ENCODE measurements around the gene AHNAK2. TPM values are rescaled to one million over a fixed set of nuclear protein-coding genes. Genes with fewer than 3 reads are reported as not detected.

The AHNAK2 gene
- polyA plus RNA-seq, 4 donors: under 0.01 to 6.3 (median 0.17) TPM

- H3K36me3 ChIP-seq (ENCODE audit: control insufficient read depth in 3 of 3, insufficient read depth in 2 of 3, low read depth in 1 of 3, low read length in 3 of 3): peaks cover 2 to 54% (median 5%) of the 10 kb centered on the region in 3 donors
- no peaks in the 10 kb centered on the region for H3K27me3 ChIP-seq (ENCODE audit: control insufficient read depth in 3 of 3, insufficient read depth in 3 of 3, low read length in 3 of 3)
- H3K27ac ChIP-seq (ENCODE audit: low read depth in 1 of 3, low read length in 2 of 3): no peak overlapping the region
- H3K4me3 ChIP-seq (ENCODE audit: low read depth in 1 of 3, low read length in 3 of 3): no peak overlapping the region
- DNase-seq: no peak
- H3K9me3 ChIP-seq (ENCODE audit: control insufficient read depth in 2 of 2, insufficient read depth in 1 of 2, low read depth in 1 of 2, low read length in 1 of 2): no peaks in the 10 kb centered on the region
- no peak for FAIRE-seq
- no peaks in the 10 kb centered on the region for H3K4me1 ChIP-seq (ENCODE audit: control insufficient read depth in 3 of 3, insufficient read depth in 2 of 3, low read depth in 1 of 3, low read length in 2 of 3)
- WGBS, 3 donors: 91 to 92% (median 92%) methylated on average over 21 of the region's 21 CpGs
These were observed 28.8 kb upstream of the AHNAK2 start for GRCh38 chr14:105006831-105007592.

- no peaks in the 10 kb centered on the region for H3K4me1 ChIP-seq (ENCODE audit: control insufficient read depth in 3 of 3, insufficient read depth in 2 of 3, low read depth in 1 of 3, low read length in 2 of 3)
- H3K27me3 ChIP-seq (ENCODE audit: control insufficient read depth in 3 of 3, insufficient read depth in 3 of 3, low read length in 3 of 3): no peaks in the 10 kb centered on the region
- WGBS, 3 donors: 88 to 90% (median 89%) methylated on average over 21 of the region's 21 CpGs
- peaks cover 2 to 46% (median 5%) of the 10 kb centered on the region in 3 donors for H3K36me3 ChIP-seq (ENCODE audit: control insufficient read depth in 3 of 3, insufficient read depth in 2 of 3, low read depth in 1 of 3, low read length in 3 of 3)
- no peak overlapping the region for H3K27ac ChIP-seq (ENCODE audit: low read depth in 1 of 3, low read length in 2 of 3)
- H3K4me3 ChIP-seq (ENCODE audit: low read depth in 1 of 3, low read length in 3 of 3): no peak overlapping the region
- FAIRE-seq (no peak), DNase-seq (no peak)
- no peaks in the 10 kb centered on the region for H3K9me3 ChIP-seq (ENCODE audit: control insufficient read depth in 2 of 2, insufficient read depth in 1 of 2, low read depth in 1 of 2, low read length in 1 of 2)
These were observed 28.0 kb upstream of the AHNAK2 start for GRCh38 chr14:105005929-105006830.

DNA sequence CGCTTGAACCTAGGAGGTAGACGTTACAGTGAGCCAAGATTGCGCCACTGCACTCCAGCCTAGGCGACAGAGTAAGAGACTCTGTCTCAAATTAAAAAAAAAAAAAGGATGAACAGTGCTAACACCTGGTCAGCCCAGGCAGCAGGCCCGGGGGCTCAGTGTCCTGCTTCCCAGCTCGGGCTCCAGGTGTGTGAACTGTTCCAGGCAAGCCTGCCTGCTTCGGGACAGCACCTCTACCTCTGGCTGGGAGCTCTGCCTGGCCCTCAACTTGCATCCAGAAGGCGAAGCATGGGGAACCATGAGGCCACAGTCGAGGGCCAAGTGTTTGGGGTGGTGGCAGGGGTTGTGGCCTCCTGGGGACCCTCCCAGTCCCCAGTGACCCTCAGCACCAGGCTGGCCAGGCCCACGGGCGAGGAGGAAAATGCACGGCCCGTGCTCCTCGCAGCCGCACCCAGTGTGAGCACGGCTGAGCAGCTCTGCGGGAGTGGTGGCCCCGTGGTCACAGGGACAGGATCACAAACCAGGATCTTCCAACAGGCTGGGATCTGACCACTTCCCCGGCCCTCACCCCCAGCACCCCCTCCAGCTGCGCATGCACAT, 27.3 kb upstream of the AHNAK2 start:
- no peaks in the 10 kb centered on the region for H3K27me3 ChIP-seq (ENCODE audit: control insufficient read depth in 3 of 3, insufficient read depth in 3 of 3, low read length in 3 of 3)
- H3K36me3 ChIP-seq (ENCODE audit: control insufficient read depth in 3 of 3, insufficient read depth in 2 of 3, low read depth in 1 of 3, low read length in 3 of 3): peaks cover 0 to 41% (median 2%) of the 10 kb centered on the region in 3 donors
- no peak overlapping the region for H3K27ac ChIP-seq (ENCODE audit: low read depth in 1 of 3, low read length in 2 of 3)
- DNase-seq (no peak), FAIRE-seq (no peak)
- no peaks in the 10 kb centered on the region for H3K9me3 ChIP-seq (ENCODE audit: control insufficient read depth in 2 of 2, insufficient read depth in 1 of 2, low read depth in 1 of 2, low read length in 1 of 2)
- no peaks in the 10 kb centered on the region for H3K4me1 ChIP-seq (ENCODE audit: control insufficient read depth in 3 of 3, insufficient read depth in 2 of 3, low read depth in 1 of 3, low read length in 2 of 3)
- 82 to 86% (median 84%) methylated on average over 19 to 20 of the region's 20 CpGs for WGBS, 3 donors
- H3K4me3 ChIP-seq (ENCODE audit: low read depth in 1 of 3, low read length in 3 of 3): no peak overlapping the region

DNA sequence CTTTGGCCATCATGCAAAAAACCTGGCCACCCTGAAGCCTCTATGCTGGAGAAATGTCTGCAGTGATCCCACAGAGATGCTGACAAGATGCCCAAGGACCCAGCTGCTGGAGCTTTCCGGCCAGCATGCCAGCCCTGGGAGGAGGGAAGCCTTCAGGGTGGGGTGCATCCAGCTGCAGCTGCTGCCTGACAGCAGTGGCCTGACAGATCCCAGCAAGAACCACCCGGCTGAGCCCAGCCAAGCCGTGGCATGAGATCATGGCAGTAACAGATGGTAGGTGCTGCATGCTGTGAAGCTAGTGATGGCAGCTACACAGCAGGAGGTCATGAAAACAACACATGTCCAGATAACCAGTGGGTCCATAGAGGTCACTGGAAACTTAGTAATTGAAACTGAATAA, 21.2 kb upstream of the AHNAK2 start:
- no peaks in the 10 kb centered on the region for H3K4me1 ChIP-seq (ENCODE audit: control insufficient read depth in 3 of 3, insufficient read depth in 2 of 3, low read depth in 1 of 3, low read length in 2 of 3)
- H3K27ac ChIP-seq (ENCODE audit: low read depth in 1 of 3, low read length in 2 of 3): no peak overlapping the region
- FAIRE-seq (no peak), DNase-seq (no peak)
- WGBS, 3 donors: 89 to 100% (median 96%) methylated on average over 3 of the region's 3 CpGs
- H3K36me3 ChIP-seq (ENCODE audit: control insufficient read depth in 3 of 3, insufficient read depth in 2 of 3, low read depth in 1 of 3, low read length in 3 of 3): peaks cover 0 to 30% (median 0%) of the 10 kb centered on the region in 3 donors
- H3K9me3 ChIP-seq (ENCODE audit: control insufficient read depth in 2 of 2, insufficient read depth in 1 of 2, low read depth in 1 of 2, low read length in 1 of 2): peaks cover 0 to 6% of the 10 kb centered on the region in 2 donors
- H3K4me3 ChIP-seq (ENCODE audit: low read depth in 1 of 3, low read length in 3 of 3): no peak overlapping the region
- no peaks in the 10 kb centered on the region for H3K27me3 ChIP-seq (ENCODE audit: control insufficient read depth in 3 of 3, insufficient read depth in 3 of 3, low read length in 3 of 3)

DNA sequence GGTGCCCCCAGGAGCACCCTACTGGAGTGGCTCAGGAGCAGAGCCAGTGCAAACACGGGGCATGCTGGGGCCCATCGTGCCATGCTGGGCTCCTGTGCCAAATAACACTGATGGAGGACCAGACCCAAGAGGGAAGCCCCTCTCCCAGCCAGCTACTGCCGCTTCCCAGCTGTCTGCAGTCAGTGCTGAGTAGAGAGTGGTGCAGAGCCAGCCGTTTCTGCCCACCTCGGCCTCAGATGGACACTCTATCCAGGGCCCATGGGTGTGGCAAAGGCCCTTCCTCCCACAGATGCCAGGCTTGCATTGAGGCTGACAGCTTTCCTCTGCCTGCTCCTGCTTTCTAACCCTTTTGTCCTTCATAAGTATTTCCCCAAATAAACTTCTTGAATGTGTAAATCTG, 20.6 kb upstream of the AHNAK2 start:
- FAIRE-seq (no peak), DNase-seq (no peak)
- H3K4me1 ChIP-seq (ENCODE audit: control insufficient read depth in 3 of 3, insufficient read depth in 2 of 3, low read depth in 1 of 3, low read length in 2 of 3): no peaks in the 10 kb centered on the region
- H3K9me3 ChIP-seq (ENCODE audit: control insufficient read depth in 2 of 2, insufficient read depth in 1 of 2, low read depth in 1 of 2, low read length in 1 of 2): peaks cover 0 to 6% of the 10 kb centered on the region in 2 donors
- H3K4me3 ChIP-seq (ENCODE audit: low read depth in 1 of 3, low read length in 3 of 3): no peak overlapping the region
- no peak overlapping the region for H3K27ac ChIP-seq (ENCODE audit: low read depth in 1 of 3, low read length in 2 of 3)
- H3K27me3 ChIP-seq (ENCODE audit: control insufficient read depth in 3 of 3, insufficient read depth in 3 of 3, low read length in 3 of 3): no peaks in the 10 kb centered on the region
- 82 to 95% (median 92%) methylated on average over 5 of the region's 5 CpGs for WGBS, 3 donors
- H3K36me3 ChIP-seq (ENCODE audit: control insufficient read depth in 3 of 3, insufficient read depth in 2 of 3, low read depth in 1 of 3, low read length in 3 of 3): peaks cover 0 to 36% (median 0%) of the 10 kb centered on the region in 3 donors

GRCh38 chr14:104996483-104996882, 18.3 kb upstream of the AHNAK2 start:
- 91 to 94% (median 93%) methylated on average over 13 of the region's 13 CpGs for WGBS, 3 donors
- no peak for DNase-seq

GRCh38 chr14:104996032-104996431, 17.9 kb upstream of the AHNAK2 start:
- Histone ChIP-seq H3K4me1 (ENCODE audit: control insufficient read depth in 3 of 3, insufficient read depth in 2 of 3, low read depth in 1 of 3, low read length in 2 of 3) (no peaks in the 10 kb centered on the region), H3K36me3 (ENCODE audit: control insufficient read depth in 3 of 3, insufficient read depth in 2 of 3, low read depth in 1 of 3, low read length in 3 of 3) (peaks cover 0 to 59% (median 0%) of the 10 kb centered on the region in 3 donors), H3K4me3 (ENCODE audit: low read depth in 1 of 3, low read length in 3 of 3) (no peak overlapping the region), H3K27ac (ENCODE audit: low read depth in 1 of 3, low read length in 2 of 3) (no peak overlapping the region), H3K9me3 (ENCODE audit: control insufficient read depth in 2 of 2, insufficient read depth in 1 of 2, low read depth in 1 of 2, low read length in 1 of 2) (peaks cover 0 to 6% of the 10 kb centered on the region in 2 donors), H3K27me3 (ENCODE audit: control insufficient read depth in 3 of 3, insufficient read depth in 3 of 3, low read length in 3 of 3) (no peaks in the 10 kb centered on the region)
- 89 to 95% (median 92%) methylated on average over 5 of the region's 5 CpGs for WGBS, 3 donors
- FAIRE-seq (no peak), DNase-seq (no peak)

More at GRCh38 chr14:104996483-104996882, 18.3 kb upstream of the AHNAK2 start:
- Histone ChIP-seq H3K9me3 (ENCODE audit: control insufficient read depth in 2 of 2, insufficient read depth in 1 of 2, low read depth in 1 of 2, low read length in 1 of 2) (peaks cover 0 to 6% of the 10 kb centered on the region in 2 donors), H3K4me1 (ENCODE audit: control insufficient read depth in 3 of 3, insufficient read depth in 2 of 3, low read depth in 1 of 3, low read length in 2 of 3) (no peaks in the 10 kb centered on the region), H3K36me3 (ENCODE audit: control insufficient read depth in 3 of 3, insufficient read depth in 2 of 3, low read depth in 1 of 3, low read length in 3 of 3) (peaks cover 0 to 58% (median 0%) of the 10 kb centered on the region in 3 donors), H3K27ac (ENCODE audit: low read depth in 1 of 3, low read length in 2 of 3) (no peak overlapping the region), H3K4me3 (ENCODE audit: low read depth in 1 of 3, low read length in 3 of 3) (no peak overlapping the region), H3K27me3 (ENCODE audit: control insufficient read depth in 3 of 3, insufficient read depth in 3 of 3, low read length in 3 of 3) (no peaks in the 10 kb centered on the region)
- no peak for FAIRE-seq

DNA sequence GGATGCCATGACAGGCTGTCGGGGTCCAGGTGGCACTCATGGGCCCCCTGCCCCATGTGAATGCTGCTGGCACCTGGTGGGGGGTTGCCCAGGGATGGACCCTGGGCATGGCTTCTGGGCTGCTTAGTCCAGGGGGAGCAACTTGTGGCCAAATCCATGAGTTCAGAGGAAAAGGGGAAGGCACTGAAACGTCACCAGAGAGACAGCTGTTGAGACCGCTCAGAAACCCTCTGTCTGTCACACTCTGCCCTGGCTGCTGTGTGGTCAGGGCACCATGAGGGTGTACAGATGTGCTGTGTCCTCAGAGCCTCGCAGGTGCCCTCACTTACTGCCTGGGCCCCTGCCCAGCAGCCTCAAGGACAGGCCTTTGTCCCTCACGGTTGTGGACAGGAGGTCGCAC, 16.8 kb upstream of the AHNAK2 start:
- peaks cover 0 to 62% (median 0%) of the 10 kb centered on the region in 3 donors for H3K36me3 ChIP-seq (ENCODE audit: control insufficient read depth in 3 of 3, insufficient read depth in 2 of 3, low read depth in 1 of 3, low read length in 3 of 3)
- 87 to 93% (median 90%) methylated on average over 6 of the region's 6 CpGs for WGBS, 3 donors
- no peaks in the 10 kb centered on the region for H3K27me3 ChIP-seq (ENCODE audit: control insufficient read depth in 3 of 3, insufficient read depth in 3 of 3, low read length in 3 of 3)
- no peak overlapping the region for H3K4me3 ChIP-seq (ENCODE audit: low read depth in 1 of 3, low read length in 3 of 3)
- no peaks in the 10 kb centered on the region for H3K4me1 ChIP-seq (ENCODE audit: control insufficient read depth in 3 of 3, insufficient read depth in 2 of 3, low read depth in 1 of 3, low read length in 2 of 3)
- peaks cover 0 to 6% of the 10 kb centered on the region in 2 donors for H3K9me3 ChIP-seq (ENCODE audit: control insufficient read depth in 2 of 2, insufficient read depth in 1 of 2, low read depth in 1 of 2, low read length in 1 of 2)
- DNase-seq: no peak
- H3K27ac ChIP-seq (ENCODE audit: low read depth in 1 of 3, low read length in 2 of 3): no peak overlapping the region
- FAIRE-seq: no peak
